SK-N-SH (cell line): ENCODE measurements around the gene CCL23. TPM values are rescaled to one million over a fixed set of nuclear protein-coding genes. Genes with fewer than 3 reads are reported as not detected.

ENCODE experiments used
- CTCF ChIA-PET: fragments of 300-600, 350-600 bp; formaldehyde crosslinking; extraction: SDS; loops from one replicate; lab custom pipeline; 2021; lab: Yijun Ruan, JAX
- POLR2A ChIA-PET: fragments of 350-600 bp; sonication (Branson Sonifier 250); formaldehyde crosslinking; extraction: SDS; loops from one replicate; lab custom pipeline; 2020; ENCODE audit warnings: antibody characterized with exemption, inconsistent platforms; lab: Yijun Ruan, JAX
- DNase-seq: peaks from one replicate; pipeline ENCODE4 v3.0.0; 2012
- H2AFZ ChIP-seq: fragments of 200-600 bp; sonication (generic); 2 replicates; pipeline ENCODE4 v1.8.1; 2016; ENCODE audit warnings: antibody characterized with exemption, mild to moderate bottlenecking, low read depth
- H3F3A ChIP-seq: fragments of 200-600 bp; sonication (generic); replicated peaks from 2 replicates; pipeline ENCODE3; 2016; ENCODE audit warnings: antibody characterized with exemption, mild to moderate bottlenecking; ENCODE audit not compliant: insufficient read depth
- H3K27ac ChIP-seq, 2 experiments: fragments of 200-500 bp in 1 of 2; fragments of 200-600 bp in 1 of 2; sonication (Bioruptor generic) in 1 of 2; sonication (generic), shearing (Covaris generic) in 1 of 2; 2 replicates each; pipeline versions ENCODE4 v1.5.1 to v1.6.1; 2014 to 2016; ENCODE audit warnings: low read depth in 2 of 2, inconsistent platforms in 1 of 2, low read length in 1 of 2, mild to moderate bottlenecking in 1 of 2, mixed read lengths in 1 of 2
- H3K27me3 ChIP-seq: fragments of 200-600 bp; sonication (generic), shearing (Covaris generic); 2 replicates; pipeline ENCODE4 v1.6.1; 2016; ENCODE audit warnings: mixed run types; ENCODE audit not compliant: insufficient read depth
- H3K36me3 ChIP-seq, 2 experiments: fragments of 200-500 bp in 1 of 2; fragments of 200-600 bp in 1 of 2; sonication (Bioruptor generic) in 1 of 2; sonication (generic) in 1 of 2; replicated peaks in 1 of 2; 2 replicates each; pipeline versions ENCODE3 to v1.5.1; 2014 to 2016; ENCODE audit warnings: low read length in 1 of 2, mild to moderate bottlenecking in 1 of 2; ENCODE audit not compliant: insufficient read depth in 2 of 2, control insufficient read depth in 1 of 2
- H3K4me1 ChIP-seq, 2 experiments: fragments of 200-500 bp in 1 of 2; fragments of 200-600 bp in 1 of 2; sonication (Bioruptor generic) in 1 of 2; sonication (generic), shearing (Covaris generic) in 1 of 2; 2 replicates each; pipeline versions ENCODE4 v1.5.1 to v1.6.1; 2014 to 2016; ENCODE audit warnings: low read depth in 1 of 2, low read length in 1 of 2, mixed run types in 1 of 2; ENCODE audit not compliant: insufficient read depth in 2 of 2, control insufficient read depth in 1 of 2
- H3K4me2 ChIP-seq: fragments of 200-600 bp; sonication (generic), shearing (Covaris generic); 2 replicates; pipeline ENCODE4 v1.6.1; 2017; ENCODE audit warnings: mixed run types
- H3K4me3 ChIP-seq, 2 experiments: fragments of 200-500 bp in 1 of 2; fragments of 200-600 bp in 1 of 2; sonication (Bioruptor generic) in 1 of 2; sonication (generic), shearing (Covaris generic) in 1 of 2; 2 replicates each; pipeline versions ENCODE4 v1.5.1 to v1.8.1; 2014 to 2016; ENCODE audit warnings: low read depth in 2 of 2, inconsistent platforms in 1 of 2, low read length in 1 of 2, mild to moderate bottlenecking in 1 of 2, mixed read lengths in 1 of 2, moderate library complexity in 1 of 2
- H3K79me2 ChIP-seq: fragments of 200-600 bp; sonication (generic); 2 replicates; pipeline ENCODE4 v1.8.1; 2017; ENCODE audit warnings: mild to moderate bottlenecking; ENCODE audit not compliant: insufficient read depth
- H3K9ac ChIP-seq: fragments of 200-600 bp; sonication (generic); 2 replicates; pipeline ENCODE4 v1.6.1; 2017; ENCODE audit warnings: mixed run types
- H3K9me2 ChIP-seq: fragments of 200-600 bp; sonication (generic); 2 replicates; pipeline ENCODE4 v1.6.1; 2017; ENCODE audit warnings: mixed run types
- H3K9me3 ChIP-seq: fragments of 200-600 bp; sonication (generic); 2 replicates; pipeline ENCODE4 v1.6.1; 2017; ENCODE audit warnings: mixed run types, mild to moderate bottlenecking, moderate library complexity
- H4K20me1 ChIP-seq: fragments of 200-600 bp; sonication (generic); 2 replicates; pipeline ENCODE4 v1.6.1; 2017; ENCODE audit warnings: mild to moderate bottlenecking, mixed run types; ENCODE audit not compliant: insufficient read depth
- ELF1 ChIP-seq: IDR thresholded peaks from 2 replicates; pipeline ENCODE4 v1.4.0; 2012
- EP300 ChIP-seq, 2 experiments: IDR thresholded peaks; 2 replicates each; pipeline versions ENCODE4 v1.4.0 to v1.6.1; 2012; ENCODE audit warnings: borderline replicate concordance in 1 of 2, low read depth in 1 of 2, low read length in 1 of 2
- GATA2 ChIP-seq: sonication (generic); formaldehyde crosslinking; IDR thresholded peaks from 2 replicates; pipeline ENCODE4 v1.5.0; 2020; ENCODE audit warnings: mild to moderate bottlenecking, missing genetic modification reagents
- MEF2A ChIP-seq: IDR thresholded peaks from 2 replicates; pipeline ENCODE4 v1.4.0; 2012; ENCODE audit warnings: low read depth, borderline replicate concordance
- NFIC ChIP-seq: IDR thresholded peaks from 2 replicates; pipeline ENCODE4 v1.4.0; 2012; ENCODE audit warnings: borderline replicate concordance
- POLR2AphosphoS5 ChIP-seq: IDR thresholded peaks from 2 replicates; pipeline ENCODE4 v1.6.1; 2012; ENCODE audit warnings: low read depth, low read length
- RCOR1 ChIP-seq: fragments of 150-350 bp; IDR thresholded peaks from 2 replicates; pipeline ENCODE4 v1.6.1; 2017; ENCODE audit warnings: antibody characterized with exemption, low read length
- TCF12 ChIP-seq: IDR thresholded peaks from 2 replicates; pipeline ENCODE4 v1.4.0; 2012
- WGBS: methylation state at CpG from one replicate; pipeline ENCODE4 v1.1.6; 2017; ENCODE audit warnings: low lambda C conversion rate; 5-methylcytosine and 5-hydroxymethylcytosine counted together
- polyA plus RNA-seq, 3 experiments: library from polyadenylated mRNA; depleted of rRNA; stranded (reverse); fragments of >200 nt; gene quantifications; 2 replicates each; pipeline ENCODE4 v1.2.3, GENCODE V29; 2012

The CCL23 gene
- polyA plus RNA-seq, 1 of the 3 experiments (the other 2 are of a cell fraction): not detected

GRCh38 chr17:35982409-35983191 lies 35.2 kb downstream of the CCL23 start:
- H3F3A ChIP-seq: no peaks in the 10 kb centered on the region
- TF ChIP-seq NFIC: no peak
- no peak for TF ChIP-seq TCF12
- TF ChIP-seq POLR2AphosphoS5: no peak
- TF ChIP-seq, all 33 proteins: peak for 0
- ChIA-PET CTCF (interaction anchor here (0.9 to 2.3 kb wide), 6 partner anchors 11 to 501 kb away, joined by 3 to 7 read pairs (median 4); no protein-coding TSS in a partner anchor), POLR2A (no interaction called here)
- Histone ChIP-seq H3K4me1 (no peaks in the 10 kb centered on the region), H3K4me2 (no peak overlapping the region), H3K4me3 (no peak overlapping the region), H3K79me2 (no peaks in the 10 kb centered on the region), H2AFZ (no peak overlapping the region), H3K9ac (no peak overlapping the region), H3K9me3 (no peaks in the 10 kb centered on the region), H4K20me1 (no peaks in the 10 kb centered on the region), H3K27me3 (peaks cover 48% of the 10 kb centered on the region; the same call in 1 of the 2 replicates), H3K27ac (no peak overlapping the region), H3K9me2 (no peaks in the 10 kb centered on the region), H3K36me3 (no peaks in the 10 kb centered on the region)
- DNase-seq: no peak
- 19% methylated on average over 2 of the region's 3 CpGs for WGBS

GRCh38 chr17:35981908-35982330 lies 35.9 kb downstream of the CCL23 start:
- no peak overlapping the region for H3K4me2 ChIP-seq
- H3K4me3 ChIP-seq: no peak overlapping the region
- H3F3A ChIP-seq: no peaks in the 10 kb centered on the region
- no peaks in the 10 kb centered on the region for H4K20me1 ChIP-seq
- no peak overlapping the region for H2AFZ ChIP-seq
- 11% methylated on average over 4 of the region's 4 CpGs for WGBS
- H3K9ac ChIP-seq: no peak overlapping the region
- no peaks in the 10 kb centered on the region for H3K36me3 ChIP-seq
- H3K27ac ChIP-seq: no peak overlapping the region
- no peak for DNase-seq
- no peaks in the 10 kb centered on the region for H3K9me3 ChIP-seq
- ChIA-PET POLR2A (no interaction called here), CTCF (interaction anchor here (0.7 to 2.3 kb wide), 7 partner anchors 10 to 501 kb away, joined by 3 to 7 read pairs (median 4); no protein-coding TSS in a partner anchor)
- H3K79me2 ChIP-seq: no peaks in the 10 kb centered on the region
- H3K9me2 ChIP-seq: no peaks in the 10 kb centered on the region
- no peak for TF ChIP-seq RCOR1
- peaks cover 48% of the 10 kb centered on the region; the same call in 1 of the 2 replicates for H3K27me3 ChIP-seq
- no peaks in the 10 kb centered on the region for H3K4me1 ChIP-seq

- Histone ChIP-seq H3F3A (no peaks in the 10 kb centered on the region), H4K20me1 (no peaks in the 10 kb centered on the region), H3K79me2 (no peaks in the 10 kb centered on the region), H3K27ac (no peak within 1 kb of the TSS), H3K4me2 (no peak within 1 kb of the TSS), H3K4me1 (no peaks in the 10 kb centered on the region), H2AFZ (no peak within 1 kb of the TSS), H3K9me2 (no peaks in the 10 kb centered on the region), H3K36me3 (no peaks in the 10 kb centered on the region), H3K9ac (no peak within 1 kb of the TSS), H3K4me3 (no peak within 1 kb of the TSS), H3K27me3 (peaks cover 48% of the 10 kb centered on the region; the same call in 1 of the 2 replicates), H3K9me3 (no peaks in the 10 kb centered on the region)
- ChIA-PET CTCF (interaction anchor here (0.8 to 2.3 kb wide), 4 partner anchors 12 to 311 kb away, joined by 3 to 7 read pairs (median 4); no protein-coding TSS in a partner anchor), POLR2A (no interaction called here)
- DNase-seq: no peak
- TF ChIP-seq MEF2A (no peak), NFIC (no peak), ELF1 (no peak), GATA2 (CRISPR knock-in tag) (no peak), EP300 (IDR thresholded peaks at IDR 0.05; ENCODE audit: borderline replicate concordance in 1 of 2, low read depth in 1 of 2, low read length in 1 of 2) (no peak), TCF12 (no peak)
- 29% methylated on average over 12 of the region's 12 CpGs for WGBS
Observed at GRCh38 chr17:35981246-35981645, 36.5 kb downstream of the CCL23 start, which contains the start of gene CCL16. Gene CCL16 (minus strand): TSS chr17:35981497. CDS start chr17:35981420, 77 bp downstream.
